GM21723 (cell line): ENCODE measurements around the gene POLR2E.

Experiments
- ATAC-seq: cut with Tn5 transposase; IDR thresholded peaks from one replicate; pipeline ENCODE4 v1.9.1; 2021; ENCODE audit warnings: mild to moderate bottlenecking, moderate library complexity; ENCODE audit not compliant: unreplicated experiment

Gene POLR2E

DNA sequence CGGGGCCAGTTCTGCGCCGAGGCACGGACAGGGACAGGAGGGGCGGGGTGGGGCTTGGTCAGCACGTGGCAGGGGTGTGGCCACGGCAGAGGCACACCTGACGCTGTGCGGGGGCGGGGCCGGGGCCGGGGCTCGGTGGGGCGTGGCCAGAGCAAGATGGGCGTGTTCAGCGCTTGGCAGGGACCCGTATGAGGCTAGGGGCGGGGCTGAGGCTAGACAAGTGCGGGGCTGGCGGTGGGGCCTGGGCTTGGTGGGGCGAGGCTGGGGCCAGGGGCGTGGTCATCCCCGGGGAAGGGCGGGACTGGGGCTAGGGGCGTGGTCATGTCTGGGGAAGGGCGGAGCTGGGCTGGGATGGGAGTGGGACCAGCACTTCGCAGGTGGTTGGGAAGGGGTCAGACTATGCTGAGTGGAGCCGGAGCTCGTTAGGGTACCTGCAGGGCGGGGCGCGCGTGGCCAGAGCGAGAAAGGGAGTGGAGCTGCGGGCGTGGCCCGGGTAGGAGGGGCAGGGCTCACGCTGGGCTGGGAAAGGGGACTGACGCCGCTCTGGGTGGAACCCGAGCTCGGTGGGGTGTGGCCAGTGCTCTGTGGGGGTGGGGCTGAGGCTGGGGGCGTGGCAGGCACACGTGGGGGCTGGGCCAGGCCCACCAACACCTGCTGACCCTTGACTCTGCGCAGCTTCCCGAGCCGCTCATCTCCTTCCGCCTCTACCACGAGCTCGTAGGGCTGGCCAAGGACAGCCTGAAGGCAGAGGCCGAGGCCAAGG is 12.8 kb downstream of the POLR2E start:
- no peak for ATAC-seq

DNA sequence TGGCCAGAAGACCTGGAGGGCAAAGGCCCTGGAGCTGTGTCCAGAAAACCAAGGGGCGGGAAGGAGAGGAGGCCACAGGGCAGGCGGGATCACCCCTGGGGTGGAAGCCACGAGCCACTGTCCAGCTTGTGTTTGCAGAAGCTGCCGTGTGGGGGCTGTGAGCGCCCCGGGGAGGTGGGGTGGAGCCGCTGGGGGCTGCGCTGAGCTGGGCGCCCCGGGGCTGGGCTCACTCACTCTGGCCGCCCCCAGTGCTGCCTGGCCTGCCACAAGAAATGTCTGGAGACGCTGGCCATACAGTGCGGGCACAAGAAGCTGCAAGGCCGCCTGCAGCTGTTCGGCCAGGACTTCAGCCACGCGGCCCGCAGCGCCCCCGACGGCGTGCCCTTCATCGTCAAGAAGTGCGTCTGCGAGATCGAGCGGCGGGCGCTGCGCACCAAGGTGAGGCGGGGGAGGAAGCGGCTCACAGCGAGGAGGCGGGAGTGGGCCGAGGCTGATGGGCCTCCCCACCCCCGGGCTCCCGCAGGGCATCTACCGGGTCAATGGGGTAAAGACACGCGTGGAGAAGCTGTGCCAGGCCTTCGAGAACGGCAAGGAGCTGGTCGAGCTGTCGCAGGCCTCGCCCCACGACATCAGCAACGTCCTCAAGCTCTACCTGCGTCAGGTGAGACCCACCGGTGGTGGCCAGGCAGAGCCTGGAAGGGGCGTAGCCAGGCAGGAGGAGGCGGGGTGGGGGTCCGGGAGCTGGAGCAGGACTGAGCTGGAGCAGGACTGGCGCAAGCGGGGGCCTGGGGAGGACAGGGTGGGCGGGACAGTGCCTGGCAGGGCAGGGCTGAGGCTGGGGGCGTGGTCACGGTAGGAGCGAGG is 13.6 kb downstream of the POLR2E start:
- no peak for ATAC-seq

DNA sequence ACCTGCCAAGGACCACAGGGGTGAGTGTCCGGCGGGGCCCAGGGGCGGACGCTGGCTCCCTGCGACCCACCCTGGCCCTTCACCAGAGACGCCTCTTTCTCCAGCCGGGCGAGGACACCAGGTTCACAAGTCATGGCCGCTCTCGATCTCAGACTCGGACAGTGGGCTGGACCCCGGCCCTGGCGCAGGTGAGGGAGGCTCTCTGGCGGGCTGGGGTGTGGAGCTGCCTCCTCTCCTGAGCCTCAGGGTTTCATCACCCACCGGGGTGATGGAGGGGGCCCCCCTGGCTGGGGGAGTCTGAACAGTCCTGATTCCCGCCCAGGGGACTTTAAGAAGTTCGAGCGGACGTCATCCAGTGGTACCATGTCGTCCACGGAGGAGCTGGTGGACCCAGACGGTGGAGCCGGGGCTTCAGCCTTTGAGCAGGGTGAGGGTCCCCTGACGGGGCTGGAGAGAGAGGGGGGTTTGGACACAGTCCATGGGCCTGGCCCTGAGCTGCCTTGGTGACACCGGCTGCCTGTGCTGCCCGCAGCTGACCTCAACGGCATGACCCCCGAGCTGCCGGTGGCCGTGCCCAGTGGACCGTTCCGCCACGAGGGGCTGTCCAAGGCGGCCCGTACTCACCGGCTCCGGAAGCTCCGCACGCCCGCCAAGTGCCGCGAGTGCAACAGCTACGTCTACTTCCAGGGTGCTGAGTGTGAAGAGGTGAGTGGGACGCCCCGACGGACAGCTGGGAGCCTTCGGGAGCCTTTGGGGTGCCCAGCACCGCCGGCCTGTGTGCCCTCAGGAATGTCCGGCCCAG is 14.6 kb downstream of the POLR2E start:
- ATAC-seq, result no peak

DNA sequence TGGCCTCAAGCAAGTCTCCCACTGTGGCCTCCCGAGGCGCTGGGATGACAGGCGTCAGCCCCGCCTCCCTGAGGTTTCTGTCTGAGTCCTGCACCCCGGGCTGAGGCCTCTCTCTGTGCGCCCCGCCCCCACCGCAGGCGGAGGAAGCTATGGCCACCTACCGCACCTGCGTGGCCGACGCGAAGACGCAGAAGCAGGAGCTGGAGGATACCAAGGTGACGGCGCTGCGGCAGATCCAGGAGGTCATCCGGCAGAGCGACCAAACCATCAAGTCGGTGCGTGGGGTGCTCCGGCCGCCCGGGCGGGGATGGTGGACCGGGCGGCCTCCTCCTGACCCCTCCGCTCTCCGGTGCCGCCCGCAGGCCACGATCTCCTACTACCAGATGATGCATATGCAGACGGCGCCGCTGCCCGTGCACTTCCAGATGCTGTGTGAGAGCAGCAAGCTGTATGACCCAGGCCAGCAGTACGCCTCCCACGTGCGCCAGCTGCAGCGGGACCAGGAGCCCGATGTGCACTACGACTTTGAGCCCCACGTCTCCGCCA is 15.5 kb downstream of the POLR2E start:
- no peak for ATAC-seq

DNA sequence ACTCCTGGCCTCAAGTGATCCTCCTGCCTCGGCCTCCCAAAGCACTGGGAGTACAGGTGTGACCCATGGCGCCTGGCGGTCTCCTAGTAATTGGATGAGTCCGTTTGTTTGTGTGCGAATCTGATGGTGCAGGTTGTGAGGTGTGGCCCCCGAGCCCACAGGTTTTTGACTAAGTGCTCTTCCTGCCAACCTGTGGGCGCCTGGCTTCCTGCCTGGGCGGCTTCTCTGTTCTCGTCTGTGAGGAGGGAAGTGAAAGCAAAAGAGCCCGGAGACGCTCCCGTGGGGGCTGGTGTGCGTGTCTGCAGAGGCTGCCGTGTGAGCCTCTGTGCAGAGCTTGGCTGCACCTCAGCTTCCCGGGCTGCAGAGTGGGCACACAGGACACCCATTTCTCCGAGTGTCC is 18.2 kb downstream of the POLR2E start:
- no peak for ATAC-seq

DNA sequence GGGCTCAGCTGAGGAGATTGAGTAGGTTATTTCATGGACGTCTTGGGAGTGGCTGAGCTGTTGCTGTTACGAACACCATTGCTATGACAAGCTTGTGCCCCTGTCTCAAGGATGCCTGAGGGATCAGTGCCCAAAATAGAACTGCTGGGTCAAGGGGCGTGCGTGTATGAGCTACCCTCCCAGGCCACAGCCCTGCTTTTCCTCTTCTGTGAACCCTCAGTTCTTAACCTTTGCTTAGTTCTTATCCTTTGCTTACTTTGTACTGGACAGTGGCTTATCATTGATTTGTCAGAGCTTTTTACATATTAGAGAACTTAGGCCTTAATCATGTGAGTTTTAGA is 19.2 kb downstream of the POLR2E start:
- ATAC-seq, result no peak

DNA sequence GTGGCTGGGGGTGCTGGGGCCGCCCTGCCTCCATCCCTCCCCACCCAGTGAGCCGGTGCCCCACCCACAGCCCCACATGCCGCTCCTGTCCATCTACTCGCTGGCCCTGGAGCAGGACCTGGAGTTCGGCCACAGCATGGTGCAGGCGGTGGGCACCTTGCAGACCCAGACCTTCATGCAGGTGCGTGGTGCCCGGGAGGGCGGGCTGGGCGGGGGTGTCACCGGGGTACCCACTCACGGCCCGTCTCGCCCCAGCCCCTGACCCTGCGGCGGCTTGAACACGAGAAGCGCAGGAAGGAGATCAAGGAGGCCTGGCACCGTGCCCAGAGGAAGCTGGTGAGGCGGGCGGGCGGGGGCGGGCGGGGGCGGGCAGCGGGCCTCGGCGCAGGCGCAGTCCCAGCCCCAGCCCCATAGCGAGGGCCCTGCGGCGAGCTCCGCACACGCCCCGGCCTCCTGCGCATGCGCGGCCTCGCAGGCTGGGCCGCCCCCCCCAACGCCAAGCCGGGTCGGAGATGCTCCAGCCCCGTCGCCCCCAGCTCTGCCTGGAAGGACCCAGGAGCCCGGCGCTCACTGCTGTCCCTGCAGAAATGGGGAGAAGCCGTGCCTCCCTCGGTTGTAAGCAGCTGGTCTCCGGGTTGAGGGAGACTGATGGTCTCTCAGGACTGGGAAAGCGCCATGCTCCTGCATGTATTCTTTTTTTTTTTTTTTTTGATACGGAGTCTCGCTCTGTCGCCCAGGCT is 20.5 kb downstream of the POLR2E start:
- no peak for ATAC-seq

DNA sequence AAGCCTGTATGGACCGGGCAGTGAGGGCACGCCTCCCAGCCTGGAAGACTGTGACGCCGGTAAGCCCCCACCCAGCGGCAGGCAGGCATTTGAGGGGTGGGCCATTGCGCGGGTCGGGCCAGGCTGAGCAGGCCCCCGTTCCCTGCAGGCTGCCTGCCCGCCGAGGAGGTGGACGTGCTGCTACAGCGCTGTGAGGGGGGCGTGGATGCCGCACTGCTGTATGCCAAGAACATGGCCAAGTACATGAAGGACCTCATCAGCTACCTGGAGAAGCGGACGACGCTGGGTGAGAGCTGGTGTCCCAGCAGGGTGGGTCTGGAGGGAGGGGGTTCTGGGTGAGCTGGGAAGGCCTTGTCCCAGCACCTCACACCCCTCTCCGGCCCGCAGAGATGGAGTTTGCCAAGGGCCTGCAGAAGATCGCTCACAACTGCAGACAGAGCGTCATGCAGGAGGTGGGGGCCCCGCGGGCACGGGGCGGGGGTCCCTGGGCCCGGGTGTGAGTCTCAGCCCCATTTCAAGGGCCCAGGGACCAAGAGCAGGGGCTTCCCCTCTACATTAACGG is 21.1 kb downstream of the POLR2E start:
- ATAC-seq, result no peak

DNA sequence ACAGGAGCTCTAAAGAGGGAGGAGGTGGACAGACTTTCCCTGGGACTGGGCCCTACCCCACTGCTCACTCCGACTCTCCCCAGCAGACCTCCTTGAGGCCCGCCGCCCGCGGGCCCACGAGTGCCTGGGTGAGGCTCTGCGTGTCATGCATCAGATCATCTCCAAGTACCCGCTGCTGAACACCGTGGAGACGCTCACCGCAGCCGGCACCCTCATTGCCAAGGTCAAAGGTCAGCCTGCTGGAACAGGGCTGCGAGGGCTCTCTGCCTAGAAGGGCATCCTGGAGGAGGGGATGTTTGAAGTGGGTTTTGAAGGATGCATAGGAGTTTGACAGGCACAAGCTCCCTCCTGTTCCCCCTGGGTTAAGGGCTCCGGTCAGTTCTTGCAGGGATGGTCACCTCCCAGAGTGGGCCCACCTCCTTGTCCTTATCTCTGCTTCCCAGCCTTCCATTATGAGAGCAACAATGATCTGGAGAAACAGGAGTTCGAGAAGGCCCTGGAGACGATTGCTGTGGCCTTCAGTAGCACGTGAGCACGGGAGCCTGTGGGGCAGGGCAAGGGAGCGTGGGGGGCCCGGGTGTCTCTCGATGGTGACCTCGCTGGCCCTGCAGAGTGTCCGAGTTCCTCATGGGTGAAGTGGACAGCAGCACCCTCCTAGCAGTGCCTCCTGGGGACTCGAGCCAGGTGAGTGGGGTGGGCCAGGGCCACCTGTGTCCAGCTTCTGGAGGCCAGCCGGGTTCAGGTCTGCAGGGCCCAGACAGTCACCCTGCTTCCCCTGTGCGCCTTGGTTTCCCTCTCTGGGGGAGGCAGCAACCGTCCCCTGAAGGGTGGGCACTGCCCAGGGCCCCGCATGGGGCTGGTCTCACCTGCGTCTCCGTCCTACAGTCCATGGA is 21.9 kb downstream of the POLR2E start:
- ATAC-seq, result no peak

DNA sequence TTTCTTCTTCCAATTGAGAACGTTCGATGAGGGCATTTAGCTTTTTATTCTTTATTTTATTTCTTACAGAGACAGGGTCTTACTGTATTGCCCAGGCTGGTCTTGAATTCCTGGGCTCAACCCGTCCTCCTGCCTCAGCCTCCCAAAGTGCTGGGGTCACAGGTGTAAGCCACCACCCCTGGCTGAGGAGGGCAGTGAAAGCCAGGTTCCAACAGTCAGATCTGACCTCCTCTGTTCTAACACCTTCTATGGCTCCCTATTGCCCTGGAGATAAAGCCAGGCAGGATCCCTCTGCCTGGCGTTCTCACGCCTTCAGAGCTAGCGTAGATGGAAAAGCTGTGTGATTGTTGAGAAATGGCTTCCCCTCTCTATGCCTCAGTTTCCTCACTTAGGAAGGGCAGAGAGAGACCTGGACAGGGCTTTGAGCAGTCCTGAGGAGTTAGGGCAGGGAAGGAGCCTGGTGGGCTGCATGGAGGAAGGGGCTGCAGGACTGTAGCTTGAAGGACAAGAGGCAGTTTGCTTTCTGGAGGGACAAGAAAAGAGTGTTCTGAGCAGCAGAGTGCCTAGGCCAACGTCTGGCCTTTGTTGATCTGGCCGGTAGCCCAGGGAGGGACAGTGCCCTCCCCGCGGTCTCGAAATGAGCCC is 22.7 kb downstream of the POLR2E start:
- ATAC-seq, result no peak

DNA sequence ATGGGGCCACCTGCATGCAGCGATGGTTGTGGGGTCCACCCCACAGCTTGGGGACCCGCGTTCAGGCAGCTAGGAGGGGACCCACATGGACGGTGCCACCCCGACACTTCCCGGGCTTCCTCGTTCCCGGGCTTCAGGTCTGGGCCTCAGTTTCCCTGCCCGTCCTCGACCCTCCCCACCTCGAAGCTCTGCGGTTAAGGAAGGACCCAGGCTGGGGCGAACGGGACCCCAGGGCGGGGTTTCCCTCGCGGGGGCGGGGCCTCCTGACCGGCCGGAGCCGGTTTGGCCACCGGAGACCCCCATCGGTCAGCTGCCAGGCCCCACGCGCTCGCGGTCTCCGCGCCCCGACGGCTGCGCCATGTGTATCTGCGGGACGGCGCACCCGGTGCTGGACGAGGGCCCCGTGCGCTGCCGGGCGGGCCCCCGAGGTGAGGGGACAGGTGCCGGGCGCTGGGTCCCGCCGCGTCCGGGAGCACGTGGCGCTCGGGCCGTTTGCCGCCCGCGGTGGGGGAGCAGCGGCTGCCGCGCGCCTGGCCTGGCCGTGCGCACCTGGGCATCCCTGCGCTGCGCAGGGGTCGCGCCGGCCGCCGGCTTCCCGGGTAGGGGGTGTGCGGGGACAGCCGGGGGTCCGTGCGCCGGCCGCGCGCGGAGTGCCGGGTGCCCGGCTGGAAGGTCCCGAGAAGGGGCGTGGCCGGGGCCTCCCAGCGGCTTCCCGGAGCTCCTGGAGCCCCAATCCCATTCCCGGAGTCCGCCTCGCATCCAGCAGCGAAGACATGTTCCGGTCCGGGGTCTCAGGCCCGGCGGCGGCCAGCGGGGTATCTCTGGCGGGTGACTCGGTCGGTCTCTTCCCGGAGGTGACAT is 24.0 kb downstream of the POLR2E start:
- no peak for ATAC-seq

DNA sequence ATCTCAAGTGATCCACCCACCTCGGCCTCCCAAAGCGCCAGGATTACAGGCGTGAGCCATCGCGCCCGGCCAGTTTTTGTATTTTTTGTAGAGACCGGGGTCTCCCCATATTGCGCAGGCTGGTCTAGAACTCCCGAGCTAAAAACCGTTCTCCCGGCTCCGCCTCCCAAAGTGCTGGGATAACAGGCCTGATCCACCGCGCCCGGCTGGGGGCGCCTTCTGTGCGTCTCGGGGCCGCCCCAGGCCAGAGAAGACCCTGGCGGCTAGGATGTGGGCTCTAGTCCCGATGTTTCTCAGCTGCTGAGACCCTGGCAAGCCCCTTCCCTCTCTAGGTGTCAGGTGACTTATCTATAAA is 24.6 kb downstream of the POLR2E start:
- no peak for ATAC-seq

DNA sequence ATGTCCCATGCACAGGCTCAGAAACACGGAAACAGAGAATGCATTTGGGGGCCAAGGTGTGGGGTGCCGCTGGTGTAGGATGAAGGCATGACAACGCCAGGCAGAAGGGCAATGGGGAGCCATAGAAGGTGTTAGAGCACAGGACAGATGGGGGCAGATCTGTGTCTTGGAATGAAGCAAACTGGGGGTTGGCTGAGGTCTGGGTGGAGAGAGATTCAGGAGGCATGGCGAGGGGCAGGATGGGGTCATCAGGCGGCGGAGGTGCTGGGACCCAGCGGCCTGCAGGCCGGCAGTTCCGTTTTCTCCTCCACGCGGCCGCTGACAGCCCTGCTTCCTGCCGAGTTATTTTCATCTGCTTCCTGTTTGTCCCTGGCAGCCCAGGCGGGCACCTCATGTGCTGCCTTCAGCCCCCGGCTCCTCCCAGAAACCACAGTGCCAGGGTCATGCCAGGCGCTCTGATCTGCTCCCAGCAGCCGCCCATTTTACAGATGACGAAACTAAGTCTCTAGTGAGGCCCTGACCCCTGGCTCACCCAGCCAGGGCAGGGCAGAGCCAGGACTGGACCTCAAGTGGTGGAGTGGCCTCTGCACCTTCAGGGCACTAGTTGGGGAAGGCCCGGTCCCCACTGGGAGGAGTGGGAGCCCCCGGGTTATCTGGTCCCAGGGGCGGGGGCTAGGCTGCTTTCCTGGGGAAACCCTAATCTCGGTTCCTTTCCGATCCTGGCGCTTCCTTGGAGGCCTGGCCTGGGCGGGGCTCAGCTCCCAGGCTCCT is 26.0 kb downstream of the POLR2E start:
- ATAC-seq, result no peak

DNA sequence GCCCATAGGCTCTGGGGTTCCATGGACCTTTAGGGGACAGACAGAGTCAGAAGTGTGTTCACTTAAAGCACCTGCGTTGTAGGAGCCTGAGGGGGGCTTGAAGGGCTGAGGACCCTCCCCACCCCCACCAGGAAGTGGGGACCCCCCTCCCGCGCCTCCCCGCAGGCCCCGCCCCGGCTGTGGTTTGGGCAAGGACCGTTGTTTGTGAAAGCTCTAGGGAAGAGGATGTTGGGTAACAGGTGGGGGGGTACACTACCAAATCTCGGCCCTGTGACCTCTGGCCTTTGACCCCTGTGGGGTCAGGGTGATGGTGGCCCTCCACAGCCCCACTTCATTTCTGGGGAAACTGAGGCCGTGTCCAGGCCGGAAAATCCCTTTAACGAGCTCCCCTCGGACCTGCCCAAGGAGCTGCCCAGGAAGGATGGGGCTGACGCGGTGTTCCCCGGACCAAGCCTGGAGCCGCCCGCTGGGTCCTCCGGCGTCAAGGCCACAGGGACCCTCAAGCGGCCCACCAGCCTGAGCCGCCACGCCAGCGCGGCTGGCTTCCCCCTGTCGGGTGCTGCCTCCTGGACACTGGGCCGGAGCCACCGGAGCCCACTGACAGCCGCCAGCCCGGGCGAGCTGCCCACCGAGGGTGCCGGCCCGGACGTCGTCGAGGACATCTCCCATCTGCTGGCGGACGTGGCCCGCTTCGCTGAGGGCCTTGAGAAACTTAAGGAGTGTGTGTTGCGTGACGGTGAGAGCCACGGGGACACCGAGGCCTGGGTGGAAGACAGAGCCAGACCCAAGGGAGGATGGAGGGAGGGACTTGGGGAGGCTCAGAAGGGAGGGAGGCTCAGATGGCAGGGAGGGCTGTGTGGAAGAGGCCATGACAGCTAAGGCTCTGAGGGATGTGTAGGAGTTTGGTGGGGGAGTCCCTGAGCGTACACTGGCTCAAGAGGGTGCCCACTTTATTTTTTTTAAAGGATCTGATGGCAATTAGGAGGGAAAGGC is 26.9 kb downstream of the POLR2E start:
- no peak for ATAC-seq

DNA sequence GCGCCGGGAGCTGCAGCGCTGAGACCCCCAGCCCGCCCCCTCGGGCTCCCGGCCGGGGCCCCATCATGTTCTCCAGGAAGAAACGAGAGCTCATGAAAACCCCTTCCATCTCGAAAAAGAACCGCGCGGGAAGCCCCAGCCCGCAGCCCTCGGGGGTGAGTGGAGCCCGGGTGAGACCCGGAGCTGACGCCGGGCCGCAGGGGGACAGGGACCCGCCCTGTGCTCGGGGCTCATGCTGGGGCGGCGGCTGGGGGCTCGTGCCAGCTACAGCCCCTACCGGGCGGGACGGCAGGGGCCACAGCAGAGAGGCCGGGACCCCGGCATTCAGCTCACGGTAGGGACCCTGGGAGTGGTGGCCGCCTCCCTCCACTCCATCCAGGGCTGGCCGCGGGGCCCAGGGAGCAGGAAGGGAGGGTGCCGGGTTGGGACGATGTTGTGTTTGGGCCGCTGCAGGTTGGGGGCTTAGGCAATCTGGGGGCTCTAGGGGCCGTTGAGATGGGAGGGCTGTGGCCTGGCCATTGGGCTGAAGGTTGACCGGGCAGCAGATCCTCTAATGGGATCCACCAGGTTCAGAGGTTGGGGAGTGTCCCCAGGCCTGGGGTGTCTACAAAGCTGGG is 27.7 kb downstream of the POLR2E start:
- no peak for ATAC-seq
